Hematopoietic multipotent progenitor cell treated with erythropoietin and hydrocortisone succinate and interleukin-3 and kit ligand, for 17 days (in vitro differentiated cells): ENCODE data around the gene PAX5.

ENCODE experiments used
- DNase-seq: peaks from one replicate; pipeline ENCODE4 v3.0.0-alpha.2; 2015; ENCODE audit warnings: low spot score

Gene PAX5

GRCh38 chr9:36802201-36802920 lies 231.7 kb downstream of the PAX5 start:
- DNase-seq, result no peak

DNA sequence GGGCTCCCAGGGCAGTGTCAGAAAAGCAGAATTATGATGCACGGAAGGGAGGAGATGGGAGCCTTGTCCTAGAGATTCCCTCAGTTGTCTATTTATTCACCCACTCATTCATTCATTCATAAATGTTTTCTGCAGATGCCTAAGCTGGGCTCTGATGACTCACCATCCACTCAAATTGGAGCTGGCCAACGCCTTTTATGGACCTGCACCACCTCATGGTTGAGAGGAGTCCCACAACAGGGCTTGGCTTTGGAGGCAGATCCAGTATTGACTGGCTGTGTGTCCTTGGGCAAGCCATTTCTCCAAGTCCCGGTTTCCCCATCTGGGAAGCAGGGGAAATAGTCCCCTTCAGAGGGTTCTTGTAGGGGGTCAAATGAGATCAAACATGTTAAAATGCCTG lies 233.6 kb downstream of the PAX5 start:
- DNase-seq, result no peak

- DNase-seq, result no peak
Measured at GRCh38 chr9:36798350-36799065, 235.6 kb downstream of the PAX5 start.

- DNase-seq, result no peak
Measured at GRCh38 chr9:36797471-36798220, 236.4 kb downstream of the PAX5 start.

DNA sequence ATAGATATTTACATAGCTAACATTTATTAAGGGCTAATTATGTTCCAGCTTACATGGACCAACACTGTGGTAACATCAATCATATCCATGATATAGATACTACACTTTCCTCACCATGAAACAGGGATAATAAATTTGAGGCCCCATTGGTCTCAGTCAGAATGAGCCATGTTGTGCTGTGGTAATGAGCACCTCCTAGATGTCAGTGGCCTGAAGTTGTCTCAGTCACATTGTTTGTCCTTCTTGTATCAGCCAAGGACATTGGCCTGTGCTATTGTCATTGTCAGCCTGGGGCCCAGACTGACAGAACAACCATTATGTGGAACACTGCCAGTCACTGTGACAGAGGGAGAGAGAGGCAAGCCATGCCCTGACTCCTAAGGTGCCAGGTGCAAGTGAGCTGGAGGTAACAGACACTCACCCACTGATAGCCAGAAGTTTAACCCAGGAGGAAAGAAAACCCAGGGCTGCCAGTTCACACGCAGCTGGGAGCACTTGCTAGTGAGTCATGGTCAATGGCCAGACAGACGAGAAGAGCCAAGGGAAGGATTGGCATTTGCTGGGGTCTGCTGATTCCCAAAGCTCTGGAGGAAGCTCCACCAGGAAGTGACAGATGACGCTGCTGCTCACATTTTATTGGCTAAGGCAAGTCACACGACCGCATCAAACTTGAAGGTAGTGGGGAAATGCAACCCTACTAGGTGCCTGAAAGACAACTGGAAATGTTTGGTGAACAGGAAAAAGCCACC lies 237.2 kb downstream of the PAX5 start:
- no peak for DNase-seq

DNA sequence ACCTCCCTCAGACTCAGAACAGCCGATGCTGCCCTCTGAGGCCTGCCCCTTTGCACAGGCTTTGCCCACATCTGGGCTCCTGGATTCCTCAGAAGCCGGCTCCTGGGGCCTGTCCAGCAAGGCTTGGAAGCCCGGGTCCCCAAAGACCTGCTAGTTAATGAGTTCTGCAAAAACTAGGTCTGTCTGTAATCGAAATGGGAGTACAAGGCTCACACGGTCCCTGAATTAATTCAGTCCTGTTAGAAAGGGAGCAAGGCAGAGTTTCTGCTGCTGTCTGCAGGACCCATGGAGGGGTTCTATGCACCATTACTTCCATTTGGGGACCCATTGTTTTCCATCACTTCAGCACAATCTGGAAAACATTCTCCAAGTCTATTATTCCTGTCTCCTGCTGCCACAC lies 239.6 kb downstream of the PAX5 start:
- no peak for DNase-seq

- no peak for DNase-seq
Measured at GRCh38 chr9:36793277-36793676, 240.8 kb downstream of the PAX5 start.

GRCh38 chr9:36791222-36791950 lies 242.7 kb downstream of the PAX5 start:
- no peak for DNase-seq

DNA sequence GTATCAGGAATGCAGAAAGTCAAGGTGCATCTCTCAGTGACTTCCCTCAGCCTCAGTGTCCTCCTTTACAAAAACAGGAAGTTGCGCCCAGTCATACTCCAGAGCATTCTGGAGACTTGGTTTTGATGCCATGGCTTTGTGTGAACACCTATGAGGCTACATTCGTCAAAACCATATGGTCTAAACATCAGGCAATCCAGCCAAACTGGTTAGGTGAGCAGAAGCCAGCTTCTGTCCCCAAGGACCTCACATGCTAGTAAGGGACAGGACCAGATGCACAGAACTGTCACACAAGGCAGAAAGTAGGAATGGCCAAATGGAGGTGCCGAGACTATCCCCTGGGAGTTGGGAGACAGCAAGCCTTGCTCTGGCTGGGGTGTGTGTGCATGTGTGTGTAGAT lies 244.2 kb downstream of the PAX5 start:
- no peak for DNase-seq

DNA sequence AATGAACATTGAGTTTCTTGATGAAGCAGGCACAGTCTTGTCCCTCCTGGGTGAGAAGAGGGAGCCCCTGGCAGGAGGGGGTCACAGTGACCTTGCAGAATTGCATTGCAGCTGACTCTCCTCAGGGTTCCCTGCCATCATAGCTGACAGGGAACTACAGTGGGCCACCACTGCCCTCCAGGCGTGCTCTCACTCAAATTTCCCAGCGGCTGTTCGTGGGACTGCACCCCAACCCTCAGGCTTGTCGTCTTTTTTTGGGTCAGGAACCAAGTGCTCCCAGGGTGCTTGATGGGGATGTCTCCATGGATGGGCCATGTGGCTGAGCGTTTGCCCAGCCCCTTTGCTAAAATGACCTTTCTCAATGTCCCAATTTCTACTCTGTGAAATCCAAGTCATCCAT lies 245.5 kb downstream of the PAX5 start:
- DNase-seq, result no peak

DNA sequence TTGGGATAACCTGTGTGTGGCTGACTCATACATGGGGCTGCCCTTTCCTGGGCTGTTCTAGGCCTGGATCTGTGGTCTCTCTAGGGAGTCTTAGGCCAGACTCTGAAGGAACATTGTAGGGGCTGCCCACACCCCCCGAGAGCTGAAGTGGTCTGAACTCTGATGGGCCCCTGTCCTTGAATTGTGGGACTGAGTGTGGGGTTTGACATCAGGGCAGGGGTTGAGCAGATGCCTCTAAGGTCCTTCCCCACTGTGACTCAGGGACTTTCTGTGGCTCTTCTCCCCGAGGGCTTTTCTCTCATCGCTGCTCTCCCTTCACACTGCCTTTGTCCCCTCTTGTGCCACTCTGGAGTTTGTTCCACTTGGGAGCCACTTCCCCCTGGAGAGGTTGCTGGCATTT lies 246.4 kb downstream of the PAX5 start:
- no peak for DNase-seq
